Measurements from ENCODE around the gene FBXO21.
"Not testable (repeated sequence)": the region's sequence is repeated elsewhere in the genome, so short reads cannot be mapped to it uniquely, and the experiment has no call there.

- TF ChIP-seq CTCF (IDR thresholded peaks at IDR 0.05; ENCODE audit: low read length); EZH2 (IDR thresholded peaks at IDR 0.05; ENCODE audit: borderline replicate concordance, low read length): not testable (repeated sequence)
Observed at GRCh38 chr12:117220947-117221346, 30.7 kb upstream of the FBXO21 start.
